Measurements from ENCODE around the gene AVL9.

- TF ChIP-seq CTCF (conservative IDR thresholded peaks at IDR 0.05; ENCODE audit: low read depth in 2 of 2) (no peak), POLR2AphosphoS5 (IDR thresholded peaks at IDR 0.05; ENCODE audit: low read depth) (no peak), CREB1 (CRISPR knock-in tag; IDR thresholded peaks at IDR 0.05; ENCODE audit: low read depth) (no peak), EZH2phosphoT487 (IDR thresholded peaks at IDR 0.05; ENCODE audit: unreplicated experiment) (no peak), NANOG (IDR thresholded peaks at IDR 0.05; ENCODE audit: borderline replicate concordance) (no peak), REST (IDR thresholded peaks at IDR 0.05; ENCODE audit: unreplicated experiment) (no peak), ETS1 (IDR thresholded peaks at IDR 0.05) (no peak), JUNB (IDR thresholded peaks at IDR 0.05; ENCODE audit: unreplicated experiment) (no peak), EZH2 (IDR thresholded peaks at IDR 0.05; ENCODE audit: low read depth, unreplicated experiment) (no peak), ZNF331 (CRISPR knock-in tag; IDR thresholded peaks at IDR 0.05; ENCODE audit: low read depth) (no peak)
Observed at GRCh38 chr7:32564542-32564941, 69.3 kb downstream of the AVL9 start.
